NCI-H1436 (cell line): ENCODE data around the gene RANGRF.
"Not testable (repeated sequence)": the region's sequence is repeated elsewhere in the genome, so short reads cannot be mapped to it uniquely, and the experiment has no call there.

Experiments
- DNase-seq: peaks from one replicate; lab custom pipeline; 2025; lab: John Stamatoyannopoulos, UW

Gene RANGRF, protein sequence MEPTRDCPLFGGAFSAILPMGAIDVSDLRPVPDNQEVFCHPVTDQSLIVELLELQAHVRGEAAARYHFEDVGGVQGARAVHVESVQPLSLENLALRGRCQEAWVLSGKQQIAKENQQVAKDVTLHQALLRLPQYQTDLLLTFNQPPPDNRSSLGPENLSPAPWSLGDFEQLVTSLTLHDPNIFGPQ

DNA sequence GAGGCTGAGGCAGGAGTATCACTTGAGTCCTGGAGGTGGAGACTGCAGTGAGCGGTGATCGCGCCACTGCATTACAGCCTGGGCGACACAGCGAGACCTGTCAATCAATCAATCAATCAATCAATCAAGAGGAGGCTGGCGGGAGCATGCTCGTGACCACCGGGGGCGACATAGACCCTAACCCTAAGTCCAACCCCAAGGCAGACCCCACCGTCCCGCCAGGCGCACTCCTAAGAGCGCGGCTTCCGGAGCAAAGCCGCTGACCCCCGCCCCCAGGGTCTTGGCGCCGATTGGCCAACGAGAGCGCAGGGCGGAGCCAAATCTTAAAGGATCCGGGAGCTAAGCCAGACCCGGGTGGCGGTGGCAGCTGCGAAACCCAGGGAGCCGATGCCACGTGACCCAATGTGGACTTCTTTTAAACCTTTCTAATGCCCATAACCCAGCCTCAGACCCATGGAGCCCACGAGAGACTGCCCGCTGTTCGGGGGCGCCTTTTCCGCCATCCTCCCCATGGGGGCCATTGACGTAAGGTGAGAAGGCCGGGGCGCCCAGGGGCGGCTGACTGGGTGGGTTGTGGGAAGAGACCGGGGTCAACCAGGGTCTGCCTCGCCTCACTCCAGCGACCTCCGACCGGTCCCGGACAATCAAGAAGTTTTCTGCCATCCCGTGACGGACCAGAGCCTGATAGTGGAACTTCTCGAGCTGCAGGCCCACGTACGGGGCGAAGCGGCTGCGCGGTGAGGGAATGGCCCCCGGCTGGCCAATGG, at the start of gene RANGRF:
TSS of gene RANGRF (plus strand) at position 335 of the 767 bp plus-strand sequence. CDS start at position 454, 119 bp downstream.
- DNase-seq = peak; percentile 83

DNA sequence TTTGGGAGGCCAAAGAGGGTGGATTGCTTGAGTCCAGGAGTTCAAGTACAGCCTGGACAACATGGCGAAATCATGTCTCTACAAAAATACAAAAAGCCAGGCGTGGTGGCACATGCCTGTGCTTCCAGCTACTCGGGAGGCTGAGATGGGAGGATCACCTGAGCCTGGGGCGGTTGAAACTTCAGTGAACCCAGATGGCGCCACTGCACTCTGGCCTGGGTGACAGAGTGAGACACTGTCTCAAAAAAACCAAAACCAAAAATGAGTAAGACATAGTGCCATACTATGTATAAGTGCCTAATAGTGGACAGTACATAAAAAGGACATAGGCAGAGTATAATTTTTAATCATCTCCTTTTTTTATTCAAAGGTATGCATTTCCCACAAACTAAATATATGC, 44.6 kb upstream of the RANGRF start:
- DNase-seq = no peak

DNA sequence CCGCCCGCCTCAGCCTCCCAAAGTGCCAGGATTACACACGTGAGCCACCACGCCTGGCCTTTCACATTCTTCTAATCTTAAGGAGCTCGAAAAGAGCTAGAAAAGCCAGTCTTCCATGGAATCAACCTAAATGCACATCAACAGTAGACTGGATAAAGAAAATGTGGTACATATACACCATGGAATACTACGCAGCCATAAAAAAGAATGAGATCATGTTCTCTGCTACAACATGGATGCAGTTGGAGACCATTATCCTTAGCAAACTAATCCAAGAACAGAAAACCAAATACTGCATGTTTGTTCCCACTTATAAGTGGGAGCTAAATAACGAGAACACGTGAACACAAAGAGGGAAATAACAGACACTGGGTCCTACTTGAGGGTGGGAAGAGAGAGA, 43.7 kb upstream of the RANGRF start:
- no peak for DNase-seq

DNA sequence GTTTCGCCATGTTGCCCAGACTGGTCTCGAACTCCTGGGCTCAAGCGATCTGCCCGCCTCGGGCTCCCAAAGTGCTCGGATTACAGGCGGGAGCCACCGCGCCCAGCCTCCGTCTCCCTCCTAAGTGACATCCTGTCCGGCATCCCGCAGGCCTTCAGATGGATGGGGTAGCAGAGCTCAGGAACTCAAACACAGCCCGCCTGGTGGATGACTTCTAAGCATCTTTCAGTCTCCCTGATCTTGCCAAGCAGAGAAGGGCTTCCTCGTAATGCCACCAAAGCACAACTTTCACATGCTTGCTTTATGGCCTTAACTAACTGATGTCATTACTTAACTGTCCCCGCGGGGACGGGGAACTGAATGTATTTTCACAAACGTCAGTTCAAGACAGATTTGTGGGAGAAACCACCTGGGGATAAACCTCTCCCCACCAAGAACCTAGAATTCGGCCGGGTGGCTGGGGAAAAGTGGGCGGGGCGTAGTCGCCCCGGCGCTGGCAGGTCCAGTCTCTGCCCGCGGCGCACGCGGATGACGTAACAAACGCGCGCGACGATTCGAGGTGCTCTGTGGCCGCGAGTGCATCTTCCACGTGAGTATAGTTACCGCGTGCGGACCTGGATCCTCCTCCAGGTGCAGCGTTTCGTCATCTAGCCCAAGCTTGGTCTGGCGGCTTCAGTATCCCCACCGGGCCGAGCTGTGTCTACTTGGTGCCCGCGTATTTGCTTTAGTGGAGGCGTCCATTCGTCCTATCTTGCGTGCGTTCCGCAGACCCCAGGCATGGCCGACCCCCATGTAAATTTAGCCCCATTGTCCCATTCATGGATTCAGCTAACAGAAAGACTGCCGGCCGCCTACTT, 39.5 kb upstream of the RANGRF start, which contains the start of gene PFAS:
TSS of gene PFAS (plus strand) at position 539 of the 857 bp plus-strand sequence. CDS start 4,649 bp downstream, outside the sequence.
- peak; percentile 89 for DNase-seq

DNA sequence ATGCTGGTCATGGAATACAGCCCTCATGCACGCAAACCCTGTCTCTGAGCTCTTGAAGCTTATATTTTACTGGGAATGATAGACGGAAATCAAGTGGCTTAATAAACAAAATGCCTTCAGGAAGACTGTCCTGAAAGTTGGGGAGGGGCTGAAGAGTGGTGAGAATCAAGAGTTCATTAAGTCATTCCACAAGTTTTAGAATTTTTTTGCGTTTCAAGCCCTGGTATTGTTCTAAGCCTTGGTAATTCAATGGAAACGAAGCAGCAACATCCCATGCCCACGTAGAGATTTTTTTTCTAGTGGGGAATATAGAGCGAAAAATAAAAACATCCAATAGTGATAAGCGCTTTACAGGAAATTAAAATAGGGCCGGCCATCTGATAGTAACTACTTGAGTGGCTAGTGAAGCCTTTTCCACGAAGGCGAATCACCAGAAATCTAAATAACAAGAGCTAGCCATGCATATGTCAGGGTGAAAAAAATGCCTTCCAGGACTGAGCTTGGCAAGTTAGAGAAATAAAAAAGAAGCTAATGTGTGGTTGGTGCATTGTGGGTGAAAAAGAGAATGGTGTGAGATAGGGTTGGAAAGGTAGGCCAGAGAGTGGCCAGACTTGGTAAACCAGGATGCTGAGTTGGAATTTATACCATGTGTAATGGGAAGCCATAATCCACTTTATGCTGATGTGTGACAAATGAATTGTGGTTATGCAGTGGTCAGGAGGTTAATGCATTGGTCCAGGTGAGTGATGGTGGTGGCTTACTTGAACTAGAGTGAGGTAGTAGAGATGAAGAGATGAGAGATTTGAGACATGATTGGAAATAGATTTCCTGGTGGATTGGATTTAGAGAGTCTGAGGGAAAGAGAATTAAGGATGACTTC, 38.6 kb upstream of the RANGRF start:
- DNase-seq = no peak

DNA sequence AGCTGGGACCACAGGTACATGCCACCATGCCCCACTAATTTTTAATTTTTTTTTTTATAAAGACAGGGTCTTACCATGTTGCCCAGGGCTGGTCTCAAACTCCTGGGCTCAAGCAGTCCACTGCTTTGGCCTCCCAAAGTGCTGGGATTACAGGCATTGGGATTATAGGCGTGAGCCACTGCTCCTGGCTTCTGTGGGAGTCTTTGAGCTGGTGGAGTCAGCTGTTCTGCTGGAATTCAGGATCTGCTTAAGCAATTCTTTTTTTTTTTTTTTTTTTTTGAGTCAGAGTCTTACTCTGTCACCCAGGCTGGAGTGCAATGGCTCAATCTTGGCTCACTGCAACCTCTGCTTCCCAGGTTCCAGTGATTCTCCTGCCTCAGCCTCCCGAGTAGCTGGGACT, 37.1 kb upstream of the RANGRF start:
- DNase-seq = not testable (repeated sequence)

DNA sequence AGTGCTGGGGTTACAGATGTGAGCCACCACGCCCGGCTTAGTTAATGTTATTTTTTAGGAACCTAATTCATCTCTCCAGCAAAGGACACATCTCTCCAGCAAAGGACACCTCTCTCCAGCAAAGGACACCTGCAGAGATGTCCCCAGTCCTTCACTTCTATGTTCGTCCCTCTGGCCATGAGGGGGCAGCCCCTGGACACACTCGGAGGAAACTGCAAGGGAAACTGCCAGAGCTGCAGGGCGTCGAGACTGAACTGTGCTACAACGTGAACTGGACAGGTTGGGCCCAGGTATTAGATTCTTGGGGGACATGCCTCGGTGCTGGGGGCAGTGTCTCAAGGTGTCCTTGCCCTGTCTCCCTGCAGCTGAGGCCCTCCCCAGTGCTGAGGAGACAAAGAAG, 34.7 kb upstream of the RANGRF start:
- DNase-seq = no peak

DNA sequence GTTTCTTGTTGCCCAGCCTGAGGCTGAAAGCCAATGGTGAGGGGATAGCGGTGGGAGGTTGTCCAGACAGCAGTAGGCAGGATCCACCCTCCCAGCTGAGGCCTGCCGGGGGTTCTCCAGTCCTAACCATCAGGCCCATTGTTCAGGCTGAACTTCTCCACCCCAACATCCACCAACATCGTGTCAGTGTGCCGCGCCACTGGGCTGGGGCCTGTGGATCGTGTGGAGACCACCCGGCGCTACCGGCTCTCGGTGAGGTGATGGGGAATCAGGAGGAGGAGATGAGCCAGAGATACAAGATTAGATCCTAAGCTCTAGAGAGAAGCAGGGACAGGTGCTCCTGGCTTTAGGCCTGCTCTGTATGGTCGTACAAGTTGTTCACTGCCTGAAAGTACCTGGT, 33.6 kb upstream of the RANGRF start:
- DNase-seq = no peak

DNA sequence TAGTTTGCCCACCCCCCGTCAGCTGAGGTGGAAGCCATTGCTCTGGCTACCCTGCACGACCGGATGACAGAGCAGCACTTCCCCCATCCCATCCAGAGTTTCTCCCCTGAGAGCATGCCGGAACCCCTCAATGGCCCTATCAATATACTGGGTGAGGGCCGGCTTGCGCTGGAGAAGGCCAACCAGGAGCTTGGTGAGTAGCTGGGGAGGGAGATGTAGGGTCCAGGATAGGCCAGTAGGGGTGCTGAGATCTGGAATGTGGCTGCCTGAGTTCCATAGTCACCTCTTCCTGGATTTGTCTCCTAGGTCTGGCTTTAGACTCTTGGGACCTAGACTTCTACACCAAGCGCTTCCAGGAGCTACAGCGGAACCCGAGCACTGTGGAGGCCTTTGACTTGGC, 33.0 kb upstream of the RANGRF start:
- no peak for DNase-seq

DNA sequence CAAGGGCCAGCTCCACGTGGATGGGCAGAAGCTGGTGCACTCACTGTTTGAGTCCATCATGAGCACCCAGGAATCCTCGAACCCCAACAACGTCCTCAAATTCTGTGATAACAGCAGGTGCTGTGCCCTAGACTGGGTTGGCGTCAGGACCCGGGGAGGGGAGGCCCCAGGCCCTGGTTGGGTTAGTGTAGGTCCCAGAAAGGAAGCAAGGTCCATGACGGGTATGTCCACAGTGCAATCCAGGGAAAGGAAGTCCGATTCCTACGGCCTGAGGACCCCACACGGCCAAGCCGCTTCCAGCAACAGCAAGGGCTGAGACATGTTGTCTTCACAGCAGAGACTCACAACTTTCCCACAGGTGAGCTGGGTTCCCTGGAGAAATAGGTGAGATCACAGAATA, 32.2 kb upstream of the RANGRF start:
- DNase-seq = no peak

DNA sequence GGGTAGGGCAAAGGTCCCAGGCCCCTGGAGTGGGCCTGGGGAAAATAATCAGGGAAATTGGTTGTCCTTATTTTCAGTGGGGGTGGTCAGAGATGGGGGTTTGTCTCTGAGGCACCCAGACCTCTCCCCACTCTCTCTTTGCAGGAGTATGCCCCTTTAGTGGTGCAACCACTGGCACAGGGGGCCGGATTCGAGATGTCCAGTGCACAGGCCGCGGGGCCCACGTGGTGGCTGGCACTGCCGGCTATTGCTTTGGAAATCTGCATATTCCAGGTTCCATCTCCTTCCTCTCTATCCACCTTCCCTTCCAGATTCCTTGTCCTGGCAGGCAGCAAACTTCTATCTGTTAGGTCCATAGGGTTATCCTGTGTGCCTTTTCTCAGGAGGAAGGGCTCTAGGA, 31.8 kb upstream of the RANGRF start:
- no peak for DNase-seq

DNA sequence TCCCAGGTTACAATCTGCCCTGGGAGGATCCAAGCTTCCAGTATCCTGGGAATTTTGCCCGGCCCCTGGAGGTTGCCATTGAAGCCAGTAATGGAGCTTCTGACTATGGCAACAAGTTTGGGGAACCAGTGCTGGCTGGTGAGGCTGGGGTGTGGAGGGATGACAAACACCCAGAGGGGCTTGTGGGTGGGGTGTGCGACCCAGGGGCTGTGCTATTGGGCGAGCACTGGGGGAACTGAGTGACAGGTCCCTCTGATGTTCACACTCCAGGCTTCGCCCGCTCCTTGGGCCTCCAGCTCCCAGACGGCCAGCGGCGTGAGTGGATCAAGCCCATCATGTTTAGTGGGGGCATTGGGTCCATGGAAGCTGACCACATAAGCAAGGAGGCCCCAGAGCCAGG, 30.7 kb upstream of the RANGRF start:
- no peak for DNase-seq

DNA sequence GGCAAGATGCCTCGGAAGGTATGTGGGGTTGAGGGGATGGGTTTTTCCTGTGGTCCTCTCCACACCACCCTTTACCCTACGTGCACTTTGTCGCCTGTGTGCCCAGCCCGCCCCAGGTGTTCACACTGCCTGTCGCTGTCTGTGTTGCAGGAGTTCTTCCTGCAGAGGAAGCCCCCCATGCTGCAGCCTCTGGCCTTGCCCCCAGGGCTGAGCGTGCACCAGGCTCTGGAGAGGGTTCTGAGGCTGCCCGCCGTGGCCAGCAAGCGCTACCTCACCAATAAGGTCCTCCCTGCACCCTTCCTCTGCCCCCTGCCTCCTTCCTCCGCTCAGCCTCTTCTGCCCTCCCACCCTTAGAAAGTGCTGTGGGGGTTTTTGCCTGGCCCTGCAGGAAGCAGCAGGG, 24.1 kb upstream of the RANGRF start:
- no peak for DNase-seq

DNA sequence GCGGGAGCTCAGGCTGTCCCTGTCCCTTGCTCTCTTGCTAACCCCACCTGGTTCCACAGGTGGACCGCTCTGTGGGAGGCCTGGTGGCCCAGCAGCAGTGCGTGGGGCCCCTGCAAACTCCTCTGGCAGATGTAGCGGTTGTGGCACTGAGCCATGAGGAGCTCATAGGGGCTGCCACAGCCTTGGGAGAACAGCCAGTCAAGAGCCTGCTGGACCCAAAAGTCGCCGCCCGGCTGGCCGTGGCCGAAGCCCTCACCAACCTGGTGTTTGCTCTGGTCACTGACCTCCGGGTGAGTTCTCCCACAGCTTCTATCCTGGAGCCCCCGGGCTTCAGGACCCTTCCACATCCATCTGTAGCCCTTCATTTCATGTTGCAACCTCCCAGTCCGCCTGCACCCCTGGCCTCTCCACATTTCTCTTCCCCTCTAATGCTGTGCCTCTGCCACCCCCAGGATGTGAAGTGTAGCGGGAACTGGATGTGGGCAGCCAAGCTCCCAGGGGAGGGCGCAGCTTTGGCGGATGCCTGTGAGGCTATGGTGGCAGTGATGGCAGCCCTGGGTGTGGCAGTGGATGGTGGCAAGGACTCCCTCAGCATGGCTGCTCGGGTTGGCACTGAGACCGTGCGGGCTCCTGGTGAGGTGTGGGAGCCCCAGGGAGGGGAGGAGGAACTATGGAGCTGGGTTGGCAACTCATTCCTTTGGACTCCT, 23.5 kb upstream of the RANGRF start:
- no peak for DNase-seq

DNA sequence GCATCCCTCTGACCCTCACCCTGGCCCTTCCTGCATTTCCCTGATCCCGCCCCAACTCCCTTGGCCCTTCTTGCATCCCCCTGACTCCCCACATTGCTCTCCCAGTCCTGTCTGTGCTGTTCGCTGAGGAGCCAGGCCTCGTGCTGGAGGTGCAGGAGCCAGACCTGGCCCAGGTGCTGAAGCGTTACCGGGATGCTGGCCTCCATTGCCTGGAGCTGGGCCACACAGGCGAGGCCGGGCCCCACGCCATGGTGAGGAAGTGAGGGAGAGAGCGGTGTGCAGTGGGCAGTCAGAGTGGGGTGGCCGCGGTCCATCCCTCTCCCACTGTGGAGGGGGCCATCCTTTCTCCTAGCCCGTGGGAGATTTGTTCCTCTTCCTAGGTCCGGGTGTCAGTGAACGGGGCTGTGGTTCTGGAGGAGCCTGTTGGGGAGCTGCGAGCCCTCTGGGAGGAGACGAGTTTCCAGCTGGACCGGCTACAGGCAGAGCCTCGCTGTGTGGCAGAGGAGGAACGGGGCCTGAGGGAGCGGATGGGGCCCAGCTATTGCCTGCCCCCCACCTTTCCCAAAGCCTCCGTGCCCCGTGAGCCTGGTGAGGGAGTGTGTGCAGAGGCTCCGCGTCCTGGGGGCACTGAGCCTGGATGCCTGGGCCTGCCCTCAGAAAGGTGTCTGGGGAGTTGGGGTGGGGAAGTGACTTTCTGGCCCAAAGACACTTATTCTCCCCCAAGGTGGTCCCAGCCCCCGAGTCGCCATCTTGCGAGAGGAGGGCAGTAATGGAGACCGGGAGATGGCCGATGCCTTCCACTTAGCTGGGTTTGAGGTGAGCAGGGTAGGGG, 21.6 kb upstream of the RANGRF start:
- DNase-seq = no peak

DNA sequence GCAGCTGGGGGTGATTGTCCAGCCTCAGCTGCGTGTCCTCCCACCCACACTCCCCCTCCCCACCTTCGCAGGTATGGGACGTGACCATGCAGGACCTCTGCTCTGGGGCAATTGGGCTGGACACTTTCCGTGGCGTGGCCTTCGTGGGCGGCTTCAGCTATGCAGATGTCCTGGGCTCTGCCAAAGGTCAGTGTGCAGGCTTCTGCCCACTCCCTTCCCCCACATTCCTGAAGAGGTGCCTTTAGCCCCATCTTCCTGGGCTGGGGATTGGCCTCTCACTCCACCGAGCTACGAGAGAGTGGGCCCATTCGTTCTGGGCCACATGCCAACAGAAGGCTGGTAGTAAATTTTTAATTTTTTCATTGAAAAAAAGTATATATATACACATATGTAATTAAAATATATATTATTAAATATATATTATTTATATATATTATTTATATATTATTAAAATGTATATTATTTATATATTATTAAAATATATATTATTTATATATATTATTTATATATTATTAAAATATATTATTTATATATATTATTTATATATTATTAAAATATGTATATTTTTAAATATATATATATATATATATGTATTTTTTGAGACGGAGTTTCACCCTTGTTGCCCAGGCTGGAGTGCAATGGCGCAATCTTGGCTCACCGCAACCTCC, 20.9 kb upstream of the RANGRF start:
- DNase-seq = no peak

DNA sequence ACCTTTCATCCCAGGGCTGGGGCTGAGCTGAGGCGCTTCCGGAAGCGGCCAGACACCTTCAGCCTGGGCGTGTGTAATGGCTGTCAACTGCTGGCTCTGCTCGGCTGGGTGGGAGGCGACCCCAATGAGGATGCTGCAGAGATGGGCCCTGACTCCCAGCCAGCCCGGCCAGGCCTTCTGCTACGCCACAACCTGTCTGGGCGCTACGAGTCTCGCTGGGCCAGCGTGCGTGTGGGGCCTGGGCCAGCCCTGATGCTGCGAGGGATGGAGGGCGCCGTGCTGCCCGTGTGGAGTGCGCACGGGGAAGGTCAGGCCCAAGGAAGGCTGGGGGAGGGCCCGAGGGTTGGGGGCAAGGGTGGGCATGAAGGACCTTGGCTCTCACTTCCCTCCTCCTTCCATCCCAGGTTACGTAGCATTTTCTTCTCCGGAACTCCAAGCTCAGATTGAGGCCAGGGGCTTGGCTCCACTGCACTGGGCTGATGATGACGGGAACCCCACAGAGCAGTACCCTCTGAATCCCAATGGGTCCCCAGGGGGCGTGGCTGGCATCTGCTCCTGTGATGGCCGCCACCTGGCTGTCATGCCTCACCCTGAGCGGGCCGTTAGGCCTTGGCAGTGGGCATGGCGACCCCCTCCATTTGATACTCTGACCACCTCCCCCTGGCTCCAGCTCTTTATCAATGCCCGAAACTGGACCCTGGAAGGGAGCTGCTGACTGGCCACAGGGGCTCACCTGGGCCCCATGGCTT, 19.7 kb upstream of the RANGRF start:
- no peak for DNase-seq

DNA sequence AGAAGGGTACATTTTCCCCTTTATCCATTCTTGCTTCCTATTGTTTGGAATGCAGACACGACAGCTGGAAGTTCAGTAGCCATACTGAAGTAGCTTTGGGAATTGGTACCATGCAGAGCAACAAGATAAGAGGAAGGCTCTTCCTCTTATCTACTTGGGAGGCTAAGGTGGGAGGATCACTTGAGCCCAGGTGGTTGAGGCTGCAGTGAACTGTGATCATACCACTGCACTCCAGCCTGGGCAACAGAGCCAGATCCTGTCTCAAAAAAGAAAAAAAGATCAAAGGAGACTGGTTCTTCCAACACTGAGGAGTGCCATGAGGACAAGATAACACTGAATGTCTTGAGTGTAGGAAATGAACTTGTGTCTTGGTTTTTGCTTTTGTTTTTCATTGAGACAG, 16.0 kb upstream of the RANGRF start:
- DNase-seq = no peak

DNA sequence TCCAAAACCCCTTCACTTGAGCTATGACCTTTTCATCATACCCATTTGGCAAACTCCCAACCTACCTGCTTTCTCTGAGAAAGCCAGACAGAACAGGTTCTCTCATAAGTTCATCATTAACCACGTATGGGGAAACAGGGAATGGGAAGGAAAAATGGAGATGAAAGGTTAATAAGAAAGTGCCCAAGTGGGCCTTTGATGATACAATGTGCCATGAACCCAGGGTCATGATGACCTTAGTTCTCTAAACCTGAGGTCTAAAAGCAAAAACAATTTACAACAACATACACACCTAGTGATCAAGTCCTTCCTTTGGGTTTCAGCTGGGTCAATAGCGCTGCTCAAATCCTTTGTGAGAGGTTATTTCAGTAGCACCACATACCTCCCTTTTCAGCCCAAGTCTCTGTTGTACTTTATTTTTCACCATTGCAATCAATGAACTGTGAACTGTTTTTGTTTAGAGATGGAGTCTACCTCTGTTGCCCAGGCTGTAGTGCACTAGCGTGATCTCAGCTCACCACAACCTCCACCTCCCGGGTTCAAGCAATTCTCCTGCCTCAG, 14.5 kb upstream of the RANGRF start:
- no peak for DNase-seq
